GM18868 (cell line): ENCODE measurements around the gene LYL1.

ENCODE experiments used
- ATAC-seq: cut with Tn5 transposase; IDR thresholded peaks from one replicate; pipeline ENCODE4 v1.9.1; 2021; ENCODE audit warnings: mild to moderate bottlenecking, moderate library complexity; ENCODE audit not compliant: unreplicated experiment

Gene LYL1

GRCh38 chr19:13110099-13110610 lies 7.5 kb upstream of the LYL1 start:
- no peak for ATAC-seq

DNA sequence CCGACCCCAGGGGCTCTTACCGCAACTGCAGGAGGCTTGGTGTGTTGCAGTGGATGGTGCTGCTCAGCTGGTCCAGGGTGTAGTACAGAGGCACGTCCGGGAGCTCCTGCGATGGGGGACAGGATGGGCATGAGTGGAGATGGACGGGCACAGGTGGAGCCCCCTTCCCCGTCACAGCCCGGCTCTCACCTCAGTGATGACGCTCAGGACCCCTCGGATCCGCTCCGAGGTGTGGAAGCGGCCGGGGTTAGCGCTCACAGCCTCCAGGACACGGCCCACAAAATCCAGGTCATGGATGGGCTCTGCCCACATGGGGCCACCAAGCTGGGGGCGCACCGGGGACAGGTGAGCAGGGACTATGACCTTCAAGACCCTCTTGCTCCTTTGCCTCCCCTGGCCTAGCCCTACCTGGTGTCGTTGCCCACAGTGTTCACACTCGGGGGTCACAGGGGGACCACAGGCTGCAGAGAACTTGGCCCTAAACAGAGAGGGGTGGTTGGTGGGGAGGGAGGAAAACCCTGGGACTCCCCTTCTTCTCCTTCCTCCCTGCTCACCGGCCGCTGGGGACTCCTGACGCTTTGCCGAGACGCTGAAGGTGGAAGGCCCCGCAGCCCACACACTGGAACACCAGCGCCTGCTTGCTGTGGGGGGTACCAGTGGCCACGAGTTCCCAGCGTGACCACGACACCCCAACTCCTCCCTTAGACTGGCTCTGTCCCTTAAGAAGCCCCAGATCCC lies 6.9 kb upstream of the LYL1 start:
- ATAC-seq: no peak

DNA sequence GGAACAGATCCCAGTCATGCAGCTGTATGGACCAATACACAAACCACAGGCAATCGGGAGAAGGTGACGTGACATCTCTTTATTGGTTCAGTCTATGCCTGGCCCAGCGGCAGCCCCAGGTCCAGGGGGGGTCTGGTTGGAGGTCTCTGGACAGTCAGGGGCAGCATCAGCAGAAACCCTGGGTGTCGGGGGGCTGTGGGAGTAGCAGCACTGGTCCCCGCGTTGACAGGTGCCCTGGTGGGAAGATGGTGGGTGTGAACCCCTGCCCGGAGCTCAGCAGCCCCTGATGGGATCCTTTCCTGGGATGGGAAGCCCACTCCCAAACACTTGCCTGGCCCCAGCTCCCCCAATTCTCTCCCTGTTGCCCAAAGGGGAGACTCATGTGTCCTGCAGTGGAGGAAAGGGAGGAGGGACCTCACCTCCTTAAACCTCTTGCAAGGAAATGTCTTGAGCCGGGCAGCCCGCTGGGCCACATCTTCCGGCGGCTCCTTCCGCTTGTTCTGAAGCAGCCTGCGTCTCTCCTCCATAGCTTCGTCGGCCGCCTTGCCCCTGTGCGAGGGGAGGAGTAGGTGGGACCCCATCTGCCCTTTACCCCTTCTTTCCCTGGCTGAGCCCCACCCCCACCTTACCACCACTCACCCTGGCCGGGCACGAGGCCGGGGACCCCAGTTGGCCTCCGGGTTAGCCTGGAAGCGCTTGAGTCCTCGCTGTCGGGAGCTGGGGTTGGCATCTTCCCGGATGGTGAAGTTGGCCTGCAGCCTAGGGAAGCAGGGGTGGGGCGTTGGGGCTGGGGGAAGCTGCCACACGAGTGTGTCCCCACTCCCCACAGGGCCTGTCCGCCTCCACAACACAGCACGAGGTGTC lies 2.4 kb upstream of the LYL1 start:
- ATAC-seq: no peak

DNA sequence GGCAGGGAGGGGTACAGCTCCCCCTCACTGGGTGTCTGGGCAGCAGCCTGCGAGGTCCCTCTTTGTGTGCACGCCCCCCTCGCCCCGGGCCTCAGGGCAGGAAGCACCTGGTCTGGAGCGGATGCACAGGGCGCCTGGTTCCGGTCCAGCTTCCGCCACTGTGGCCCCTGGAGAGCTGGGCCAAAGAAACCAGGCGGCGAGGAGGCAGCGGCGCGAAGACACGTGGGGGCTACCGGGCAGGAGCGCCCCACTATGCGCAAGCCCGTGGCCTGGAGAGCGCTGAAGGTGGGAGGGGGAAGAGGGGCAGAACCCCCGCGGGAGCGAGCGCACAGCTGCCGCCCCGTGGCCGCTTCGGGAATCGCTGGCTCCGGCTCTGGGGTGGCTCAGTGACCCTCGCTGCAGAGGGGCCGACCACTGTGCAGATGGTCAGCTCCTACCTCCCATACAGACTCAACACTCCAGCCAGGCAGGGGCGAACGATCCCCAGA lies 1.7 kb upstream of the LYL1 start:
- ATAC-seq: peak; percentile 39

- no peak for ATAC-seq
Measured at GRCh38 chr19:13103581-13104359, 1.1 kb upstream of the LYL1 start.

- no peak for ATAC-seq
Measured at GRCh38 chr19:13102416-13102665, 317 bp downstream of the LYL1 start.

GRCh38 chr19:13101590-13102415 lies 855 bp downstream of the LYL1 start:
- no peak for ATAC-seq

- no peak for ATAC-seq
Measured at GRCh38 chr19:13100841-13101589, 1.6 kb downstream of the LYL1 start.

DNA sequence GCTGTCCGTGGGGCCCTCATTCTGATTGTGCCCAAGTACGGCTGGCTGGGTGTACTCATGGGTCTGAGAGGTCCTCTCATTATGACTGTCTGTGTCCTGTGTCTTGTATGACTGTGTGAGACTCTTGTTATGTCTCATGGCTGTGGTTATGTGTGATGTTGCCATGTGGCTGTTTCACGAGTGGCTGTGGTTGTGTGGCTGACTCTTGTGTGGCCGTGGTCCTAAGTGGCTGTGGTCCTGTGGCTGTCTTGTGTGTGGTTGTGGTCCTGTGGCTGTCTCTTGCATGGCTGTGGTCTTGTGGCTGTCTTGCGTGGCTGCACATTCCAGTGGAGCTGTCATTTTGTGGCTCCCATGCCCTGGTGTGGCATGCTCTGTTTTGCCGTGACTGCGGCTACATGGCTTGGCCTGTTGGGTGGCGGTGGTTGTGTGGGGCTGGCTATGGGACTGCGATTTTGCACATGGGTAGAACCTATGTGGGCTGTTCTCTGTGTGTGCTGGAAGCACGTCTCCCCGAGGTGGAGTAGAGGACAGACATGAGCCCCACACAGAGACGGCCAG lies 2.5 kb downstream of the LYL1 start:
- ATAC-seq: no peak

- no peak for ATAC-seq
Measured at GRCh38 chr19:13099073-13099999, 3.3 kb downstream of the LYL1 start.

GRCh38 chr19:13098277-13099072 lies 4.2 kb downstream of the LYL1 start:
- no peak for ATAC-seq

DNA sequence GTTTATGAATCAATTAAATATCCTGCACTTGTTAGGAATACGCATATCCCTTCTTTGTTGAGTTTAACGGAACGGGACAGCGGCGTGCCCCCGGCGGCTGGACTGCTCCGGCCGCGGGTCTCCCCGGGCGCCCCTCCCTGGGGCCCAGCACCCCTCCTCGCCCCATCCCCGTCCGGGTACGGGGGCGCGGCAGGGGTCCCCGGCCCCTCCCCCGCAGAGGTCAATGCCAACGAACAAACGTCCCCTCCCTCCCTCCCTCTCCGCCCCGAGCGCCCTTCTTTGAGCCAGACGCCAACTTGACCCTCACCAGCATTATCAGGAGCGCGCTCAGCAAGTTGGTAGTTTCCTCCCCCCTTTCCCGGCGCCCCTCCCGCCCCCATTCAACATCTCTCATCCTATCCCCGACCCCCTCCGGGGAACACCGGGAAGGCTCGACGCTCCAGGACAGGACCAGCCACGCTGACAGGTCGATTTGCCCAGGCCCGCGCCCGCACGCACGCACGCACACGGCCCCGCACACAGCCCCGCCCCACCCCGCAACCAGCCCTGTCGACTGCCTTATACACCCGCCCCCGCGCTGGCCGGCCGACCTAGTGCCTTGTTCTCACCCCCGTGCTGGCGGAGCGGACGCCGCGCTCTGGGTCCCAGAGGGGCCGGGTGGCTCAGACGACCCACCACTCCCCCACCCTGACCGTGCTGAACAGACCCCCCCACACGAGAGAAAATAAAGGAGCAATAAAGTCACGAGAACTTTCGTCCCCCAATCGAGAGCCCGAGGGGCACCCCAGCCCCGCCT lies 5.0 kb downstream of the LYL1 start:
- no peak for ATAC-seq

- ATAC-seq: no peak
Measured at GRCh38 chr19:13097033-13097462, 5.6 kb downstream of the LYL1 start.

- no peak for ATAC-seq
Measured at GRCh38 chr19:13095934-13096927, 6.4 kb downstream of the LYL1 start.

GRCh38 chr19:13095393-13095784 lies 7.3 kb downstream of the LYL1 start:
- ATAC-seq: no peak
